GM18499 (cell line): Measurements from ENCODE around the gene POLR2A.
"Not testable (repeated sequence)": the region's sequence is repeated elsewhere in the genome, so short reads cannot be mapped to it uniquely, and the experiment has no call there.

Source experiments
- ATAC-seq: cut with Tn5 transposase; IDR thresholded peaks from one replicate; pipeline ENCODE4 v1.9.1; 2021; ENCODE audit warnings: moderate number of reproducible peaks; ENCODE audit not compliant: insufficient read depth, unreplicated experiment

POLR2A gene

DNA sequence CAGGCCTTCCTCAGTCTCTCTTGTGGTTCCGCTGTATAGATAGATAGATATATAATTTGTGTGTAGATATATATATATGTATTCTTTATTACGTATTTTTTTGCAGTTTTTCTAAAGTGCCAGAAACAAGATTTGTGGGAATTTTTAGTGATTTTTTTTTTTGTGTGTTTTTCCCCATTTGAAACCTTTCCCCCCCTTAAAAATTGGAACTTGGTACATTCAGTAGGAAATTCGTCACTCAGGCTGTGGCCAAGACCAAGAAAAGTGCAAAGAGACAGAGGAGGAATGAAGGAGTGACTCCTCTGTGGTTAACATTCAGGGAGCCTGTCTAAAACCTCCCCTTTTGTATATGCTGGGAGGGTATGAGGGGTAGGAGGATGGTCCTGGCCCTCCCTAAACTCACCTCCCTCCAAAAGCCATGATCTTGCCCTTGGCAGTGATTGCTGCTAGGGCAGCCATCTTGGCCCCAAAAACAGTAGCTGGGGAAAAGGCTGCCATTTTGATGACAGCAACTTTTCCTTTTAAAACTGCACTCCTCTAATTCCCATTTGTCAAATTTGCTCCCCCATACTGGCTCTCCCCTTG lies 24.1 kb upstream of the POLR2A start:
- ATAC-seq, result no peak

DNA sequence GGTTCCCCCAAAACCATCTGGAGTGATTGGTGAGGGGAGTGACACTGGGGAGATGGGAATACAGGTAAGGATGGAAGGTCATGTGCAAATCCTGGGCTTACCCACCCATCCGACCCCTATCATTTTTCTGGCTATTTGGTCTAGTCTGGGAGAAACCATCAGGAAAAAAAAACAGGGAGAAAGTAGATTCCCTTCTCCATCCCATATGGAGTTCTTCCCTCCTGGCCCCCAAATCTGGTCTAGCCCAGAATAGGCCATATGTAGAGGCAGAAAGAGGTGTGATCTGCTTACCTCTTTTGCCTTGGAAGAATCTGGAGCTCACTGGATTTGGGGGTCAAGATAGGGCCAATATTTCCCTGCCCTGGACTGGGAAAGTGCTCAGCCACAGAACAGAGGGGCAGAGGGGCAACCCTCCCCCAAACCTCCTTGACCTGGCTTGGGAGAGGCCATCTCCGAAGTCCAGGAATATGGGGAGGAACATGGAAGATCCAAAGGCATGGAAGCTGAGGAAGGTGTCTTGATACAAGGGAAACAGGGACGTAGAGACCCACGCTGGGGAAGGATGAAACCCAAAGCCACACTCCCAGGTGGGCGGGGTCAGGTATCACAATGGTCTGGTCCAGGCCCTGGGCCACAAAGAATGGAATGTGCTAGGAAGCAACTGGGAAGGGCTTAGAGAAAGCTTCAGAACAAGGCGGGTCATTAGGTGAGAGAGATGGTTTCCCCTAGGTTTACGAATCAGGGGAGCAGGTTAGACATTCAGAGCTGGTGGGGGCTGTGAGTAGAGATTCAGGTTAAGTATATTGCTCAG lies 23.1 kb upstream of the POLR2A start:
- ATAC-seq, result no peak

DNA sequence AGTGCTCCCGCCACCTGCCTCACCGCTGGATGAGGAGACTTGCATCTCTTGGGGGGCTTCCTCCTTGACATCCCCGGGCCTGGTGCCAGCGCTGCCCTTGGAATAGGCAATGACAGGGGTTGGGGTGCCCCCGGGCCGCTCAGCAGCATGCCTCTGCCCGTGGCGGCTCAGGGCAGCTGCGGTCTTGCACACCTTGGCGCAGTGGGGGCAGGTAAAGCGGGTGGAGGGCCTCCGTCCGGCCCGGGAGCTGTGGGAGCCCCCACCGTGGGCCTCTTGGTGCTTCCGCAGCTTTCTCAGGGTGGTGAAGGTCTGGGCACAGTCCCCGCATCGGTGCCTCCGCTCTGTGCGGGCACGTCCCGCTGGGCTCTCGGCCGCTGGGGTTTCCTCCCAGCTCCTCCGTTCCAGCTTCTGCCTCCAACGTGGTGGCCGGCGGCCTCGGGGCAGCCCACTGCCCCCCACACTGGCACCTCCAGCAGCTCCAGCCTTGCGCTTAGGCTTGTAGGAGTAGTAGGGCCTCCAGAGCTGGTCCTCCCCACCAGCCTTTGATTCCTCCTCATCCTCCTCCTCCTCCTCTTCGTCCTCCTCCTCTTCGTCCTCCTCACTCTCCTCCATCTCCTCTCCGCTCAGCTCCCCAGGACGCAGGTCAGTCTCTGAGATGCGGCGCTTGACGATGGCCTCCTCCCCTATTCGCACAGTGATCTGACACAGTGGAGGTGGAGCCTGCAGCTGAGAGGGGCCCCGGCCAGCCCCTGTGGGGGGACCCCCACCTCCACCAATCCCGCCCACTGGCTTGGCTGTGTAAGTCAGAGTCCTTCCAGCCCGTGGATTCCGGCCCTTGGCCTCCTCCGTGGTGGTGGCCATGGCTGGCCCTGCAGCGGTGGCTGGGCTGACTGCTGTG lies 21.4 kb upstream of the POLR2A start:
- no peak for ATAC-seq

DNA sequence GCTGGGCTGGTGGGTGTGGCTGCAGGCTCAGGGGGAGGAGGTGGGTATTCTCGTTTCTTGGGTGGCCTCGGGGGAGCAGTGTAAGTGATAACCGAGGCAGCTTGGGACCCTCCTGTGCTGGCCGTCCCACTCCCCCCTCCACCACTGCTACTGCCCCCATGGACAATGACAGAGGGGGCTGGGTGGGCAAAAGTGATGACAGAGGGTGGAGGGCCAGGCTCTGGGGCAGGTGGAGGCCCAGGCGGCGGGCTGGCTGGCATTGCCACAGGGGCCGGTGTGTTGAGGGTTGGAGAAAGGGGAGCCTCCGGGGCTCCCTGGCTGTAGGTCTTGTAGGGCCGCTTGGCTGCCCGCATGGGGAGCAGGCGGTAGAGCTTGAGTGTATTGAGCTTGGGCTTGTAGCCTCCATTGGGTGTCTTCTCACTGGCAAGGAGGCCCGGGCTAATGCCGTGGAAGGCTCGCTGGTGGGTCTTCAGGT lies 20.8 kb upstream of the POLR2A start:
- ATAC-seq, result no peak

DNA sequence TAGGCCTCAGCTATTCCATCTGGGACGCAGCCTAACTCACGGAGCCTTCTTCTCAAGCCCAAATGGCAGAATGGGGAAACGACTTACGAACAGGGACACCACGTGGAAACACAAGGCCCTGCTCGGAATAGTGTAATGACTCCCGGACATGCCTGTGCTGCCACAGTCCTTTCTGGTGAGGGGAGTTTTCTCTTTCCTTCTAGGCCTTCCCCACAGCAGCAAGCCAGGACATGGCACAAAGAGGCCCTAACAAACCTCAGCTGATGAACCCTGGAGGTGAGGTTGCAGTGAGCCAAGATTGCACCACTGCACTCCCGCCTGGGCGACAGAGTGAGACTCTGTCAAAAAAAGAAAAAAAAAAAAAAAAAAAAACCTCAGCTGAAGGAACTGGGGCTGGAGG lies 20.1 kb upstream of the POLR2A start:
- ATAC-seq, result no peak

DNA sequence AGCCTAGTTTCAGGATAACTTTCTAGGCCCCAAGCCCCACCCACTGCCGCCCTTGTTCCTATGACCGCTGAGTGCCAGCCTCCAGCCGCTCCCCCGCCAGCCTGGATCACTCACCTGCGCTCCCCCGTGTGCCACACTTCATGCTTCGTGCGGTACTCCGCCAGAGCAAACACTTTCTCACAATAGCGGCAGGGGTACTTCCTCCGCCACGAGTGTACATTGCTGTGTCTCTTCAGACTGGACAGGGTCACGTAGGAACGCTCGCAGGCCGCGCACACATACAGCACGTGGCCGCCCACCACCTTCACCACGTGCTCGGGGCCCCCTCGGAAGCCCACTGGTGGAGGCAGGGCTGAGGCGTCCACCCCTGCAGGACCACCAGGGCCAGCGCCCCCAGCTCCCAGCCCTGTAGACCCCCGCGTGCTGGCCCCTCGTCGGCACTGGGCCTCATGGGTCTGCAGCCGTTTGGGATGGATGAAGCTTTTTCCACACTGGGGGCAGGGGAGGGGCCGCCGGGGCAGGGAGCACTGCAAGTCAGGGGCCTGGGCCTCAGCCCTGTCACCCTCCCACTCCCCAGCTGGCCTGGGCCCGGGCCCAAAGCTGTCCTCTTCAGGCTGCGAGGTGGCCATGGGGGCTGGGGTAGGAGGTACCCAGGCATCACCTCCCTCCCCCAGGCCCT lies 18.4 kb upstream of the POLR2A start:
- no peak for ATAC-seq

DNA sequence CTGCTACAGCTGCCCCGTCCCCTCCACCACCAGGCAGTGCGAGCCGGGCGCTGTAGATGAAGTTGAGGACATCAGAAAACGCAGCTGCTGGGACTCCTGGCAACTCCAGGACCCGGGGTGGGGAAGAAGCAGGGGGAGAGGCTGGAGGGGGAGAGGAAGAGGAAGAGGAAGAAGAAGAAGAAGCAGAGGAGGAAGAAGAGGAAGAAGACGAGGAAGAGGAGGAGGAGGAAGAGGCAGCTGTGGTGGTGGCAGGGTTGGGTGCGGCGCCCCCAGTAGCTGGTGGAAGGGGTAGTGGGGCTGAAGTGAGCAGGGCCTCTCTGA lies 17.9 kb upstream of the POLR2A start:
- no peak for ATAC-seq

DNA sequence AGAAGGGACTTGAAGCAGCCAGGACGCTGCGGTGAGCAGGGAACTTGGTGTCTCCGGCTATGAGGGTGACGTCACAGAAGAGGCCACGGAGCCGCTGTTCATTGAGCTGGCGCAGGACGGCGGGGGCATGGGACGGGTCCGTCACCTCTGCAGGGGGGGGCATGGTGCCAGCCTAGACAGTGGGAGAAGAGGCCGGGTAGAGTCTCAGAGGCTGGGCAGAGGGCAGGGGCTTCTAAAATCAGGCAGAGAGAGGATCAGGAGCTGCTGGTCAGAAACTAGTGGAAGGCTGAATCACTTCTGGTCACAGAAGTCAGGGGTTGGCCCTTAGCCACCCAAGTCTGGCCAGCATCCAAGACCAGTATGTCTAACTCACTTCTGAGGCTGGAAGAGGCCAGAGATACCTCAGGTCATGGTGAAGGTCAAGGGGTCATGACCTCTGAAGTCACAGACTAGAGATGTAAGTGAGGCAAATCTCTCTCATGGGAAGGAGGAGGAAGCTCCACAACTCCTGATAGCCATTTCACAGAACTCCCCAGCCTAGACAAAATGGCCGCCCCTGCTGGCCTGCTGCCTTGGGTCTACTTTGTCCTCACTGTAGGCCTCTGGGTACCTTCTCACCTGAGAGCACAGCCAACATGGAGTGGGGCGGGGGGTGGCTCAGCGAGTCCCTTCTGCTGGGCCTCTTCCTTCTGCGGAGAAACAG lies 17.4 kb upstream of the POLR2A start:
- ATAC-seq, result no peak

DNA sequence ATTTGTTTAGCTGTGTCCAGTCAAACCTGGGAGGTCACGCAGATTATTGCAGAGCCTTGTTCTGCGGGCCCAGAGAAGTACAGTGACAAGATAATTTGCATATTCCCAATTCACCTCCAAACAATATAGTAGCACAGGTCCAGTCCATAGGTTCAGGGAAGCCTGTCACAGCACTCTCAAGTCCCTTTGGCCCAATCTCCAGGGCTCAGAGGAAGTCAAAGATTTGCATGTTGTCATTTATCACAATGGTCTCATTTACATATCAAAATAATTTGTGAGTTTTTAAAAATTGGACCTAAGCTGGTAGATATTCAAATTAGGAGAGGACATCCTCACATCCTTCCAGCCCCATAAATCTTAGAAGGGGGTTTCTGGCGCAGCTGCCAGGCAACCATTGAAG lies 16.7 kb upstream of the POLR2A start:
- no peak for ATAC-seq

DNA sequence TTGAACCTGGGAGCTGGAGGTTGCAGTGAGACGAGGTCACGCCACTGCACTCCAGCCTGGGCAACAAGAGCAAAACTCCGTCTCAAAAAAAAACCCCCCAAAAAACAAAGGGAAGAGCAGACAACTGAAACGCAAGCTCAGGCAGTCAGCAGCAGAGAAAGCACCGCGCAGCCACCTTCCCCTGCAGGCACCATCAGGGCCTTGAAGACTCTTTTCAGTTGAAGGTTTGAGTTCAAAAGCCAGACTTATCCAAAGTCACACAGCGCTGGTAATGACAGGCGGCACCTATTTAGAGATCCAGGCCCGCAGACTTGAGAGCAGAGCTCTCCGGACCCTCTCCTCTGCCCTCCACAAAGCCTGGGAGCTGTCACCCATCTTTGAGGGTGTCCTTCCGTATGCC lies 15.9 kb upstream of the POLR2A start:
- ATAC-seq, result no peak

DNA sequence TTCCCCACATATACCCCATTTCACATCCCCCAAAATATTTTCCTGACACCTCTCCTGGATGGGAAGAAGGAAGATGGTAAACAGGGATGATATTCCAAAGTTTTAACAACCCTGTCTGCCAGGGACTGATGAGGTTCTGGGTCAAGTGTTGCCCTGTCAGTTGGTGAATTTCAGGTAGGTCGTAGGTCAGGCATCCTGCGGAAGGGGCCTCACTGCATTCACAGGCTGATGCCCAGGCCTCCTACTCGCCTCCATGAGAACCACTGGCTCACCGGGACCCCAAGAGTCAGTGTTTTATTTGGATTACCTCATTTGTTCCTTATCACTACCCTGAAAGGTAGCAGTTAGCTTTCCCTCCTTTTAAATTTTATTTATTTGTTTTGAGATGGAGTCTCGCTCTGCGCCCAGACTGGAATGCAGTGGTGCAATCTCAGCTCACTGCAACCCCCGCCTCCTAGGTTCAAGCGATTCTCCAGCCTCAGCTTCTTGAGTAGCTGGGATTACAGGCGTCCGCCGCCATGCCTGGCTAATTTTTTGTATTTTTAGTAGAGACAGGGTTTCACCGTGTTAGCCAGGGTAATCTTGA lies 15.3 kb upstream of the POLR2A start:
- ATAC-seq, result no peak

DNA sequence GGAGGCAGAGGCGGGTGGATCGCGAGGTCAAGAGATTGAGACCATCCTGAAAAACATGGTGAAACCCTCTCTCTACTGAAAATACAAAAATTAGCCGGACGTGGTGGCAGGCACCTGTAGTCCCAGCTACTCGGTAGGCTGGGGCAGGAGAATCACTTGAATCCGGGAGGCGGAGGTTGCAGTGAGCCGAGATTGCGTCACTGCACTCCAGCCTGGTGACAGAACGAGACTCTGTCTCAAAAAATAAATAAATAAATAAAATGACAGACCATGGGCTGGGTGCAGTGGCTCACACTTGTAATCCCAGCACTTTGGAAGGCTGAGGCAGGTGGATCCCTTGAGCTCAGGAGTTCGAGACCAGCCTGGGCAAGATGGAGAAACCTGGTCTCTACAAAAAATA lies 14.3 kb upstream of the POLR2A start:
- not testable (repeated sequence) for ATAC-seq

DNA sequence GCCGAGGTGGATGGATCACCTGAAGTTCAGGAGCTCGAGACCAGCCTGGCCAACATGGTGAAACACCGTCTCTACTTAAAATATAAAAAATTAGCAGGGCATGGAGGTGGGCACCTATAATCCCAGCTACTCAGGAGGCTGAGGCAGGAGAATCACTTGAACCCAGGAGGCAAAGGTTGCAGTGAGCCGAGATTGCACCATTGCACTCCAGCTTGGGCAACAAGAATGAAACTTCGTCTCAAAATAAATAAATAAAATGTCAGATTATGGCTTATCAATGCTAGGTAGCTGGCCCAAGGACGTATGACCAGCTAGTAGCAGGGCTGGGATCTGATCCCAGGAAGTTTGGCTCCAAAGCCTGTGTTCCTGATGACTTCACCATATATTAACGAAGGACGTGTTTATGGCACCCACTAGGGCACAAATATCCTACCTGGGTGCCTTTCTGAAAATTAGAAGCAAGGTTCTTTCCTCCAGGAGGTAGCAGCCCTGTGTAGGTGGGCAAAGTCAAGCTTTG lies 13.7 kb upstream of the POLR2A start:
- ATAC-seq, result not testable (repeated sequence)

DNA sequence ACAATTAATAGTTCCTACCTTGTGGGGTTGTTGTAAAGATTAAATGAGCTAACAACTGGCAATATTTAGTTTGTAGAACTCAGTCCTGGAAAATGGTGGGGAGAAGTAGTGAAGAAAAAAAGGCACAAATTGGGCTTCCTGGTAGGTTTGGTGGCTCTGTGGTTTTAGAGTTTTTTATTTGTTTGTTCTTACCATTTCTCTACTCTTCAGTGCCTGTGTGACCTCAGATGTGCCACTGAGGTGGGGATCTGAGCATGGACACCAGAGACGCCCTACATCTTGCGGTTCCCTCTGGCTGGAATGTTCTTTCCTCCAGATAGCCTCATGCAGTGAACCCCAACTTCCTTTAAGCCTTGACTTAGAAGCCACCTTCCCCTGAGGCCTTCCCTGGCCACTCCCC lies 12.4 kb upstream of the POLR2A start:
- ATAC-seq, result no peak

DNA sequence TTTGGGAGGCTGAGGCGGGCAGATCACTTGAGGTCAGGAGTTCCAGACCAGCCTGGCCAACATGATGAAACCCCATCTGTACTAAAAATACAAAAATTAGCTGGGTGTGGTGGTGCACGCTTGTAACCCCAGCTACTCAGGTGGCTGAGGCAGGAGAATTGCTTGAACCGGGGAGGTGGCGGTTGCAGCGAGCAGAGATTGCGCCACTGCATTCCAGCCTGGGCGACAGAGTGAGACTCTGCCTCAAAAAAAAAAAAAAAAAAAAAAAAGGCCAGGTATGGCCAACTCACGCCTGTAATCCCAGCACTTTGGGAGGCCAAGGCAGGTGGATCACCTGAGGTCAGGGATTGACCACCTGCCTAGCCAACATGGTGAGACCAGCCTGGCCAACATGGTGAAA lies 9.4 kb upstream of the POLR2A start:
- ATAC-seq, result not testable (repeated sequence)

DNA sequence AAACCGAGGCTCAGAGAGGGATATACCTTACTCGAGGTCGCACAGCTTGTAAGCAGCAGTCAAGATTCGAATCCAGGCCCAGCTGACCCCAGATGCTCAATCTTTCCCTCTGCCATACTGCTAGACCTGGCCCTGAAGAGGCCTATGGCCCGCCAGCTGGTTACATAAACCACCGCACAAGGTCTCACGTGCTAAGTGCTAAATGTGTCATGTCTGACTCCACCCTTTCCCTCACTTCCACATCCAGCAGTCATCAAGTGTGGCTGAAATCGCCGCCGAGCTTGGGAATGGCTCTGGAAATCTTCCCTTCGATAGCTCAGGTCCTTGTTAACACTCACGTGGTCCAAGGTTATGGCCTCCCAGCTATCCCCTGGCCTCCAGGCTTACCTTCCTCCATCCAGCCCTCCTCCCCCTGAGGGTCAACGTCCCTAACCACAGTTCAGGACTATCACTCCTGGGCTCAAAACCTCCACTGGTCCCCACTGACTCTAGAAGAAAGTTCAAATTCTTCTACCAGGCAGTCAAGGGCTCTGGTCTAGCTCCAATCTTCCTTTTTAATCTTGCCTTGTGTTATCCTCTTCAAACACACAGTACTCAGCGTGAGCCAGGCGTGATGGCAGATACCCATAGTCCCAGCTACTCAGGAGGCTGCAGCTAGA lies 8.3 kb upstream of the POLR2A start:
- ATAC-seq, result no peak

DNA sequence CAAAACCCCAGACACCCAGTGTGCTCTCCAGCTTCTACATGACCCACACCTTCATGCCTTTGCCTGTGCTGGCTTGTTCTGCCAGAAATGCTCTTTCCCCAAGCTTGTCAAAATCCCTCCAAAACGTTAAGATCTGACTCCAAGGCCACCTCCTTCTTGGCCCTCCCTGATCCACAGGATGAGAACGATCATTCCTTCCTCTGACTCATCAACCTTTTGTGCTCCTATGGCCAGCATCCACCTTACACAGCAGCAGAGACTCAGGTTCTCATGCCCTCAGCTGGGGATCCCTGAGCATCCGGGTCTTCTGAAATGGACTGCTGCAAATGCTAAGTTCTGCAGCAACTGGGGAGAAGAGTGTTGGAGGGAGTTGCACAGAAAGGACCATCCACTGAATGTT lies 7.7 kb upstream of the POLR2A start:
- ATAC-seq, result no peak

DNA sequence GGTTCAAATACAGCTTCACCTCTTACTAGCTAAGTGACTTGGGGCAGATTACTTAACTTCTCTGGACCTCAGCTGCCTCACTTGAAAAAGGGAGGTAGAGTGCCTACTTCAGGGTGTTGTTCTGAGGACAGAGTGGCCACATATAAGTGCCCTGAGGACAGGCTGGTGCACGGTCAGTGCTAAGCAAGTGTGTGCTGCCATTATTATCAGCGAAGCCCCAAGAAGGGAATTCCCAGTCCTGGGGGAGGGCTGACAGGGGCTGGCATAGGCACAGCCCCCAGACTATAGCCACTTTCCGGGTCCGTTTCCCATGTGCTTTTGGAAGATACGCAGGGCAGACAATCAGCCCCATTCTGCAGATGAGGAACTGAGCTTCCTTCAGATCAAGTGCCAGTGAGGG lies 7.2 kb upstream of the POLR2A start:
- no peak for ATAC-seq
